Breast epithelium (tissue), 3 donors: ENCODE results near the gene GALNT7.

ENCODE experiments used
- POLR2AphosphoS5 ChIP-seq, 3 donors: sonication (generic); formaldehyde crosslinking; IDR thresholded peaks; one replicate each; pipeline ENCODE4 v1.6.1; 2017; ENCODE audit warnings: antibody characterized with exemption in 3 of 3
- TF ChIP-seq, protein P1 (sequence below), 3 donors: fragments of 450-650 bp; IDR thresholded peaks; one replicate each; pipeline ENCODE4 v1.5.1; 2016 to 2017; ENCODE audit warnings: antibody characterized with exemption in 3 of 3, mild to moderate bottlenecking in 3 of 3, moderate library complexity in 3 of 3

DNA sequence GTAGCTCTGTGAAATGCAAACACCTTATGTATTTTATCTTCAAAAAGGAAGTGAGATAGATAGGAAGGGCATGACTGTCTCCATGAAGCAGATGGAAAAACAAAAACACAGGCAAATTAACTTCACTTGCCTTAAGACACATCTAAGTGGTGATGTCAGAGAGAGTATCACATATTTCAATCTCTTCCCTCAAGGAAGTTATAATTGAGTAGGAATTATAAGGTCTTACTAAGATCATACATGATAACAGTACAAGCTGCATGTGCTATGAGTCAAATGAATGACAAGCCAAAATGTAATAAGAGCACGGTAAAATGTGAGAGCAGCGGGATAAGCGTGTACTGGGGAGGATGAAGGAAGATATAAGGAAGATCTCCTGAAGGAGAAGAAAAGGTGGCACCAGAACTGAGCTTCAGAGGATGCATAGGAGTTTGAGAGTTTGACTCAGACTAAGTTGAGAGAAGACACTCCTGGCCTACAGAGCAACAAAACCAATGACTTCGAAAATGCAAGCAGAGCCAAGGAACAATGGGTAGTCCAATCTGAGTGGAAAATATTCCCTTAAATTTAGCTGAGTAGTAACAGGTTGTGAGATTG, 43.3 kb upstream of the GALNT7 start:
- TF ChIP-seq, protein P1, sequence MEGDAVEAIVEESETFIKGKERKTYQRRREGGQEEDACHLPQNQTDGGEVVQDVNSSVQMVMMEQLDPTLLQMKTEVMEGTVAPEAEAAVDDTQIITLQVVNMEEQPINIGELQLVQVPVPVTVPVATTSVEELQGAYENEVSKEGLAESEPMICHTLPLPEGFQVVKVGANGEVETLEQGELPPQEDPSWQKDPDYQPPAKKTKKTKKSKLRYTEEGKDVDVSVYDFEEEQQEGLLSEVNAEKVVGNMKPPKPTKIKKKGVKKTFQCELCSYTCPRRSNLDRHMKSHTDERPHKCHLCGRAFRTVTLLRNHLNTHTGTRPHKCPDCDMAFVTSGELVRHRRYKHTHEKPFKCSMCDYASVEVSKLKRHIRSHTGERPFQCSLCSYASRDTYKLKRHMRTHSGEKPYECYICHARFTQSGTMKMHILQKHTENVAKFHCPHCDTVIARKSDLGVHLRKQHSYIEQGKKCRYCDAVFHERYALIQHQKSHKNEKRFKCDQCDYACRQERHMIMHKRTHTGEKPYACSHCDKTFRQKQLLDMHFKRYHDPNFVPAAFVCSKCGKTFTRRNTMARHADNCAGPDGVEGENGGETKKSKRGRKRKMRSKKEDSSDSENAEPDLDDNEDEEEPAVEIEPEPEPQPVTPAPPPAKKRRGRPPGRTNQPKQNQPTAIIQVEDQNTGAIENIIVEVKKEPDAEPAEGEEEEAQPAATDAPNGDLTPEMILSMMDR (IDR thresholded peaks at IDR 0.05), result no peak
- TF ChIP-seq POLR2AphosphoS5 (IDR thresholded peaks at IDR 0.05), result no peak
